Liver (tissue), 9 donors: ENCODE results near the gene AKNA. TPM values are rescaled to one million over a fixed set of nuclear protein-coding genes. Genes with fewer than 3 reads are reported as not detected.

Experiments used
- DNase-seq: peaks from one replicate; pipeline ENCODE4 v3.0.0-alpha.2; 2017; ENCODE audit warnings: low spot score
- H3K27ac ChIP-seq, 2 donors: one replicate each; pipeline ENCODE4 v1.7.0; 2013; ENCODE audit warnings: inconsistent platforms in 2 of 2, low read length in 2 of 2, control low read depth in 1 of 2, low read depth in 1 of 2, mild to moderate bottlenecking in 1 of 2
- H3K27me3 ChIP-seq, 4 donors: one replicate each; pipeline versions ENCODE4 v1.6.1 to v1.7.0; 2013; ENCODE audit warnings: low read length in 3 of 4, inconsistent platforms in 1 of 4, mild to moderate bottlenecking in 1 of 4, moderate library complexity in 1 of 4; ENCODE audit not compliant: control insufficient read depth in 4 of 4, insufficient read depth in 4 of 4
- H3K36me3 ChIP-seq, 4 donors: one replicate each; pipeline versions ENCODE4 v1.6.1 to v1.7.0; 2013; ENCODE audit warnings: low read length in 3 of 4, mild to moderate bottlenecking in 3 of 4, low read depth in 1 of 4, moderate library complexity in 1 of 4; ENCODE audit not compliant: control insufficient read depth in 4 of 4, insufficient read depth in 3 of 4
- H3K4me1 ChIP-seq, 4 donors: one replicate each; pipeline versions ENCODE4 v1.6.1 to v1.7.0; 2013; ENCODE audit warnings: low read length in 3 of 4, mild to moderate bottlenecking in 3 of 4, moderate library complexity in 1 of 4; ENCODE audit not compliant: control insufficient read depth in 4 of 4, insufficient read depth in 4 of 4
- H3K4me3 ChIP-seq, 3 donors: one replicate each; pipeline versions ENCODE4 v1.6.1 to v1.7.0; 2013; ENCODE audit warnings: low read length in 3 of 3, control low read depth in 1 of 3, low read depth in 1 of 3, mild to moderate bottlenecking in 1 of 3
- H3K9ac ChIP-seq, 2 donors: one replicate each; pipeline ENCODE4 v1.7.0; 2013; ENCODE audit warnings: low read length in 2 of 2, mild to moderate bottlenecking in 2 of 2, moderate library complexity in 2 of 2, control low read depth in 1 of 2, low read depth in 1 of 2
- H3K9me3 ChIP-seq, 4 donors: one replicate each; pipeline versions ENCODE4 v1.6.1 to v1.7.0; 2013; ENCODE audit warnings: low read length in 3 of 4; ENCODE audit not compliant: control insufficient read depth in 4 of 4
- CTCF ChIP-seq: fragments of 150-350 bp; IDR thresholded peaks from 2 replicates; pipeline ENCODE4 v1.5.1; 2017; ENCODE audit warnings: improper control_type of control experiment, low read depth, low read length; ENCODE audit not compliant: missing input control
- EGR1 ChIP-seq, 2 donors: IDR thresholded peaks; 2 replicates each; pipeline ENCODE4 v1.6.1; 2016 to 2018; ENCODE audit warnings: antibody characterized with exemption in 2 of 2, low read depth in 2 of 2
- FOXA1 ChIP-seq: IDR thresholded peaks from 2 replicates; pipeline ENCODE4 v1.6.1; 2016; ENCODE audit warnings: antibody characterized with exemption
- FOXA2 ChIP-seq: IDR thresholded peaks from 2 replicates; pipeline ENCODE4 v1.6.1; 2016; ENCODE audit warnings: antibody characterized with exemption
- GABPA ChIP-seq, 2 donors: IDR thresholded peaks in 1 of 2; conservative IDR thresholded peaks in 1 of 2; 2 replicates each; pipeline ENCODE4 v1.6.1; 2016; ENCODE audit warnings: antibody characterized with exemption in 2 of 2, mild to moderate bottlenecking in 1 of 2, moderate library complexity in 1 of 2
- HNF4A ChIP-seq, 2 donors: conservative IDR thresholded peaks; 2 replicates each; pipeline ENCODE4 v1.6.1; 2016; ENCODE audit warnings: antibody characterized with exemption in 2 of 2, mild to moderate bottlenecking in 2 of 2
- HNF4G ChIP-seq: IDR thresholded peaks from 2 replicates; pipeline ENCODE4 v1.6.1; 2016; ENCODE audit warnings: antibody characterized with exemption
- JUND ChIP-seq, 2 donors: IDR thresholded peaks; 2 replicates each; pipeline ENCODE4 v1.6.1; 2016; ENCODE audit warnings: antibody characterized with exemption in 2 of 2
- MAX ChIP-seq: IDR thresholded peaks from 2 replicates; pipeline ENCODE4 v1.6.1; 2016; ENCODE audit warnings: antibody characterized with exemption
- NR2F2 ChIP-seq: IDR thresholded peaks from 2 replicates; pipeline ENCODE4 v1.6.1; 2016; ENCODE audit warnings: antibody characterized with exemption
- RAD21 ChIP-seq, 2 donors: IDR thresholded peaks; 2 replicates each; pipeline ENCODE4 v1.6.1; 2016; ENCODE audit warnings: antibody characterized with exemption in 2 of 2, mild to moderate bottlenecking in 2 of 2
- REST ChIP-seq: IDR thresholded peaks from 2 replicates; pipeline ENCODE4 v1.6.1; 2016; ENCODE audit warnings: antibody characterized with exemption, mild to moderate bottlenecking
- RXRA ChIP-seq, 2 donors: IDR thresholded peaks; 2 replicates each; pipeline ENCODE4 v1.6.1; 2017 to 2018; ENCODE audit warnings: antibody characterized with exemption in 2 of 2, mild to moderate bottlenecking in 1 of 2
- SP1 ChIP-seq: IDR thresholded peaks from 2 replicates; pipeline ENCODE4 v1.6.1; 2018; ENCODE audit warnings: antibody characterized with exemption, mild to moderate bottlenecking
- TAF1 ChIP-seq: conservative IDR thresholded peaks from 2 replicates; pipeline ENCODE4 v1.6.1; 2016; ENCODE audit warnings: antibody characterized with exemption, mild to moderate bottlenecking
- YY1 ChIP-seq: IDR thresholded peaks from 2 replicates; pipeline ENCODE4 v1.6.1; 2016; ENCODE audit warnings: antibody characterized with exemption, mild to moderate bottlenecking
- ZBTB33 ChIP-seq: IDR thresholded peaks from 2 replicates; pipeline ENCODE4 v1.6.1; 2016; ENCODE audit warnings: antibody characterized with exemption
- WGBS: extraction: QIAGEN DNeasy Blood & Tissue Kit; methylation state at CpG from one replicate; pipeline ENCODE4 v1.1.7; 2013; 5-methylcytosine and 5-hydroxymethylcytosine counted together
- polyA plus RNA-seq, 2 donors: library from polyadenylated mRNA; stranded (reverse) in 1 of 2; unstranded in 1 of 2; fragments of 200-250 nt in 1 of 2; fragments of >200 nt in 1 of 2; fragmentation: Nextera tagmentation in 1 of 2; extraction: Ambion mirVana in 1 of 2; gene quantifications; one replicate each; pipeline versions ENCODE4 v1.2.1 to v1.2.3, GENCODE V29; 2013 to 2015
- total RNA-seq, 2 donors: library from RNA; depleted of rRNA; stranded (reverse); fragments of >200 nt; gene quantifications; one replicate each; pipeline ENCODE4 v1.2.3, GENCODE V29; 2014
- TF ChIP-seq, protein P1 (sequence below): IDR thresholded peaks from 2 replicates; pipeline ENCODE4 v1.6.1; 2016; ENCODE audit warnings: antibody characterized with exemption
- donor health status: healthy.
- donor health status: healthy.
- donor health status: healthy.
- donor health status: healthy.
- donor health status: healthy.

Gene AKNA
- total and polyA plus RNA-seq, 4 donors = 4.2 to 31.7 (median 6.9) TPM

GRCh38 chr9:114416906-114417305, 29.1 kb upstream of the AKNA start:
- no peak overlapping the region for H3K9ac ChIP-seq
- H3K4me3 ChIP-seq = no peak overlapping the region
- no peaks in the 10 kb centered on the region for H3K27me3 ChIP-seq
- no peaks in the 10 kb centered on the region for H3K4me1 ChIP-seq
- 90% methylated on average over 2 of the region's 2 CpGs for WGBS
- no peaks in the 10 kb centered on the region for H3K36me3 ChIP-seq
- no peak for DNase-seq
- no peak overlapping the region for H3K27ac ChIP-seq
- H3K9me3 ChIP-seq = no peaks in the 10 kb centered on the region
- TF ChIP-seq HNF4G = no peak
- no peak for TF ChIP-seq RXRA (IDR thresholded peaks at IDR 0.05)
- TF ChIP-seq TAF1 = no peak
- TF ChIP-seq GABPA (IDR thresholded peaks at IDR 0.05 in 1 of 2, conservative IDR thresholded peaks at IDR 0.05 in 1 of 2) = no peak
- TF ChIP-seq HNF4A (conservative IDR thresholded peaks at IDR 0.05) = no peak
- no peak for TF ChIP-seq CTCF
- TF ChIP-seq, protein P1, sequence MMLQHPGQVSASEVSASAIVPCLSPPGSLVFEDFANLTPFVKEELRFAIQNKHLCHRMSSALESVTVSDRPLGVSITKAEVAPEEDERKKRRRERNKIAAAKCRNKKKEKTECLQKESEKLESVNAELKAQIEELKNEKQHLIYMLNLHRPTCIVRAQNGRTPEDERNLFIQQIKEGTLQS = no peak
- no peak for TF ChIP-seq EGR1 (IDR thresholded peaks at IDR 0.05; ENCODE audit: low read depth in 2 of 2)
- no peak for TF ChIP-seq FOXA2
- no peak for TF ChIP-seq FOXA1
- no peak for TF ChIP-seq ZBTB33
- TF ChIP-seq MAX = no peak
- TF ChIP-seq RAD21 (IDR thresholded peaks at IDR 0.05) = no peak
- no peak for TF ChIP-seq NR2F2
- TF ChIP-seq YY1 = no peak
- no peak for TF ChIP-seq JUND (IDR thresholded peaks at IDR 0.05)

DNA sequence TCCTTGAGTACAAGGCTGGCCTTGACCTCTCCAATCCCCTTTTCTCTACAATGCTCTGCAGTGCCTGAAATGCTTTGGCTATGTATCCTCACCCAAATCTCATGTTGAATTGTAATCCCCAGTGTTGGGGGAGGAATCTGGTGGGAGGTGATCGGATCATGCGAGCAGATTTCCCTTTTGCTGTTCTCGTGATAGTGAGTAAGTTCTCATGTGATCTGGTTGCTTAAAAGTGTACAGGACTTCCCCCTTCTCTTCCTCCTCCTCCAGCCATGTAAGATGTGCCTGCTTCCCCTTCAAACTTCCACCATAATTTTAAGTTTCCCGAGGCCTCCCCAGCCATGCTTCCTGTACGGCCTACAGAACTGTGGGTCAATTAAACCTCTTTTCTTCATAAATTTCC, 28.5 kb upstream of the AKNA start:
- no peak for TF ChIP-seq SP1
- no peak for TF ChIP-seq JUND (IDR thresholded peaks at IDR 0.05)
- TF ChIP-seq, protein P1 = no peak
- no peak for TF ChIP-seq REST
- TF ChIP-seq RXRA (IDR thresholded peaks at IDR 0.05) = no peak
- no peak for TF ChIP-seq EGR1 (IDR thresholded peaks at IDR 0.05; ENCODE audit: low read depth in 2 of 2)
- TF ChIP-seq MAX = no peak
- no peak for TF ChIP-seq RAD21 (IDR thresholded peaks at IDR 0.05)
- no peak for TF ChIP-seq HNF4G
- TF ChIP-seq FOXA1 = no peak
- no peak for DNase-seq
- WGBS = 87% methylated on average over 5 of the region's 5 CpGs
- Histone ChIP-seq H3K4me3 (no peak overlapping the region), H3K9me3 (no peaks in the 10 kb centered on the region), H3K27ac (no peak overlapping the region), H3K27me3 (no peaks in the 10 kb centered on the region), H3K36me3 (no peaks in the 10 kb centered on the region), H3K9ac (no peak overlapping the region), H3K4me1 (no peaks in the 10 kb centered on the region)
